Neural cell (in vitro differentiated cells): ENCODE measurements around the gene CABLES2.
A peak's percentile ranks its signal among the peaks of the same experiment; 100 is the strongest.

ENCODE experiments used
- POLR2AphosphoS5 ChIP-seq: IDR thresholded peaks from 2 replicates; pipeline ENCODE4 v1.6.1; 2012
- TF ChIP-seq, protein P1 (sequence below): fragments of 450-650 bp; IDR thresholded peaks from 2 replicates; pipeline ENCODE4 v1.5.1; 2014; ENCODE audit warnings: antibody characterized with exemption, mild to moderate bottlenecking, moderate library complexity; ENCODE audit not compliant: poor library complexity, severe bottlenecking

DNA sequence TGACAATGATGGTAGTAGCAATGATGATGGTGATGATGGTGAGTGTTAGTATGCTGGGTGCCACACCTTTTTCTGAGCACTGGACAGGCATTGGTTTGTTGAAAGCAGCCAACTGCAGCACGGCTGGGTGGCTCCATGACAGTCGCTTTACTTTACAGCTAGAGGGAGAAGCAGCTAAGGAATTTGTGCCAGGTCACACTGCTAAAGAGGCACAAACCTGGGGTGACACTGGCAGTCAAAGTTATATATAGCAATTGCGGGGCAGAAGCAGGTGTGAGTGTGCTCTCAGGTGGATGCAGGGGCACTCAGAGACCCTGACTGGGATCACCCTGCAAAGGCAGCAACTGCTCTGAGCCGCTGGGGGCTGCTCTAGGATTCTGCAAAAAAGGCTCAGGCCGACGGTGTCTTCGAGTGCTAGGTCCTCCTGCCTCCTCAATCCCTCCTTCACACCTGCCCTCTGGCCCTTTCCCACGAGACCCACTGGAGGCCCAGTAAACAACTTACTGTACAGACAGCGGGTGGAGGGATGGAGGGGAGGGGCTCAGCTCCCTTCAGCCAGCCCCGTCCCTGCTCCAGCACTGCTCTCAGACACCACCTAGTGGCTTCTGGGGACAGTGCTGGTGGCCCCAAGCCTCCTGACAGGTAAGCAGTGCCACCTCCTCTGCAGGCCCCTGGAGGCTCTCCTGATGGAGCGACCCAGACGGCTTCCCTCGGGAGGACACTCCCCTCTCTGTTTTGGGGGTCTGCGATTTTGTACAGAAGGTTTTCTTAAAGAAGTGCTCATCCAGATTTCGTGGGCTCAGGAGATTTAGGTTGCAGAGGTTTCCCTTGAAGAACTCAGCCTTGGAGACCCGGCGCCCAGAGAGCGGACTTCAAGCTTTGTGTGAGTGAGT, 24.5 kb downstream of the CABLES2 start:
- no peak for TF ChIP-seq POLR2AphosphoS5
- TF ChIP-seq, protein P1, sequence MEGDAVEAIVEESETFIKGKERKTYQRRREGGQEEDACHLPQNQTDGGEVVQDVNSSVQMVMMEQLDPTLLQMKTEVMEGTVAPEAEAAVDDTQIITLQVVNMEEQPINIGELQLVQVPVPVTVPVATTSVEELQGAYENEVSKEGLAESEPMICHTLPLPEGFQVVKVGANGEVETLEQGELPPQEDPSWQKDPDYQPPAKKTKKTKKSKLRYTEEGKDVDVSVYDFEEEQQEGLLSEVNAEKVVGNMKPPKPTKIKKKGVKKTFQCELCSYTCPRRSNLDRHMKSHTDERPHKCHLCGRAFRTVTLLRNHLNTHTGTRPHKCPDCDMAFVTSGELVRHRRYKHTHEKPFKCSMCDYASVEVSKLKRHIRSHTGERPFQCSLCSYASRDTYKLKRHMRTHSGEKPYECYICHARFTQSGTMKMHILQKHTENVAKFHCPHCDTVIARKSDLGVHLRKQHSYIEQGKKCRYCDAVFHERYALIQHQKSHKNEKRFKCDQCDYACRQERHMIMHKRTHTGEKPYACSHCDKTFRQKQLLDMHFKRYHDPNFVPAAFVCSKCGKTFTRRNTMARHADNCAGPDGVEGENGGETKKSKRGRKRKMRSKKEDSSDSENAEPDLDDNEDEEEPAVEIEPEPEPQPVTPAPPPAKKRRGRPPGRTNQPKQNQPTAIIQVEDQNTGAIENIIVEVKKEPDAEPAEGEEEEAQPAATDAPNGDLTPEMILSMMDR = peak; percentile 90
